ENCODE data around the gene VSTM5. TPM values are rescaled to one million over a fixed set of nuclear protein-coding genes. Genes with fewer than 3 reads are reported as not detected.
"Not testable (repeated sequence)": the region's sequence is repeated elsewhere in the genome, so short reads cannot be mapped to it uniquely, and the experiment has no call there.

Gene VSTM5
- total RNA-seq, 2 donors from 2014 or later, result not detected

DNA sequence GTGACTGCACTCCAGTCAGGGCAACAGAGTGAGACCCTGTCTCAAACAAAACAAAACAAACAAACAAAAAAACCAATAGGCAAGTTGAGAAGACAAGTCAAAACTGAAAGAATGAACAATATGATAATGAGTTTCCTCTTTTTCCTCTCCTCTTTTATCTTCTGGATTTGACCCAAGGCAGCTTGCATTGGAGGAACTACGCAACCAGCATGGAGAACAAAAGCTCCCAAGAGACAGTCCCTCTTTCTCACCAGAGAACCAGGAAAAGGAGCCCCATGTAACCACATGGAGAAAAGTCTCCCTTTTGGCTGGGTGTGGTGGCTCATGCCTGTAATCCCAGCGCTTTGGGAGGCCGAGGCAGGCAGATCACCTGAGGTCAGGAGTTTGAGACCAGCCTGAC is 75.9 kb downstream of the VSTM5 start:
- ATAC-seq; H3K9me3 Mint-ChIP-seq; DNase-seq (ENCODE audit: low spot score in 2 of 2); H3K27ac Mint-ChIP-seq: not testable (repeated sequence)
- H3K36me3 Mint-ChIP-seq, result peaks cover 9 to 19% of the 10 kb centered on the region in 2 donors

DNA sequence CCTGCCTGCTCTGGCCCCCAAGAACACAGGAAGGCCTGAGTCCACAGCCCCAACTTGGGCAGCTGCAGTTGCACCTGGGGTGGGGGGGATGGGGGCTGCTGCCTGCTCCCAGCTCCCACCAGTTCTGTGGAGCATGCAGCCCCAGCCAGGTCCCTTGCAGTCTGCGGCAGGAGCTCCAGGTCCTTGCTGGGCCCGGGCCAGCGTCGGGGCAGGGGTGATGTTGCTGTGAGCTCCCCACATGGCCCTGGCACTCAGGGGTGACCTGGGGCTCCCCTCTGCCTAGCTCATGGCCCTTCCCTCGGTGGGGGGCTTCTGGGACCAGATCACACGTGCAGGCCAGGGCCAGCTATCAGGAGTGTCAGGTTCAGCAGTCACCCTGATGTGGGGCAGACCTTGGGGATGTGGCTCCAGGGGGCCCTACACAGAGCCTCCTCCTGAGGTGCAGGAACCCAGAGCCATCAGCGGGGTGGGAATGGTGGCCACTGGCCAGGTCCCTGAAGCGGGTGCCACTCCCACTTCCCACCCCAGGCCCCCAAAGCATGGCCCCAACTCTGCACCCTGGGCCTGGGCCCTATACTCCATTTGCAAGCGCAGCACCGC is 76.7 kb downstream of the VSTM5 start:
- ATAC-seq, result no peak
- no peak overlapping the region for H3K27ac Mint-ChIP-seq
- H3K9me3 Mint-ChIP-seq, result peaks cover 0 to under 1% of the 10 kb centered on the region in 2 donors
- H3K36me3 Mint-ChIP-seq, result peaks cover 9 to 19% of the 10 kb centered on the region in 2 donors
- no peak for DNase-seq (ENCODE audit: low spot score in 2 of 2)

DNA sequence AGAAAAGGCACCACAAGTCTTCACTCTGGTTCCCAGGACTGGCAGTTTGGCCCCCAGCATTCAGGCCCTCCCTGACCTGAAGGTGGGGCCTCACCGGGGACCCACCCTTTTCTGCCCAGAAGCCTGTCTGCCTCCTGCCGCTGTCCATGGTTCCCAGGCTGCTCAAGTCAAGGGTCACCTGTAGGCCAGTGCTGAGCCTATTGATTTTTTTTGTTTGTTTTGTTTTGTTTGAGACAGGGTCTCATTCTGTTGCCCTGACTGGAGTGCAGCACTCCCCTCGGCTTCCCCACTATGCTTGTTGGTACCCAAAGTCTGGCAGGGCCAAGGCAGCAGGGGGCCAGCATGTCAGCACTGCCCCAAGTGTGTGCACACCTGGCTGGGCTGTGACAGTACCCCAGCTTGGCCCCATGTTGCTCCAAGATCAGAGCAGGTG is 77.4 kb downstream of the VSTM5 start:
- H3K27ac Mint-ChIP-seq, result no peak overlapping the region
- peaks cover 12 to 26% of the 10 kb centered on the region in 2 donors for H3K36me3 Mint-ChIP-seq
- ATAC-seq (no peak), DNase-seq (ENCODE audit: low spot score in 2 of 2) (no peak)
- H3K9me3 Mint-ChIP-seq, result peaks cover 0 to 6% of the 10 kb centered on the region in 2 donors

DNA sequence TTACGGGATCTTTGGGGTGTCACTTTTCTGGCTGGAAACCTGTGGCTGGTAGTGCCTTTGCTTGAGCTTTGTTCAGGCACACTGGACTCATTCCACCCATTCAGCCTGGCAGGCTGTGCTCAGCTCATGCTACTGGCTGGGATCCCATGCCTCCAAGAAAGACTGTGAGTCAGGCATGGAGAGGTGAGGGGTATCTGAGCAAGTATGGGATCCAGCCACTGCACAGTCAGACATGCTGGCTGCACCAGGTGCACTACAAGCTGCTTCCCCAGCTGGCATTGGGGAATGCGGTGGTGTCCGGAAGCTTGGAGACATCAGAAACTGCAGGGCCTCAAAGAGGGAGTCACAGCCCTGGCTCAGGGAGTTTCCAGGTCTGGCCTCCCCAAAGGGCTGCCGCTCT is 78.3 kb downstream of the VSTM5 start:
- Mint-ChIP-seq H3K9me3 (peaks cover 0 to 8% of the 10 kb centered on the region in 2 donors), H3K27ac (no peak overlapping the region), H3K36me3 (peaks cover 15 to 30% of the 10 kb centered on the region in 2 donors)
- ATAC-seq (no peak), DNase-seq (ENCODE audit: low spot score in 2 of 2) (no peak)

DNA sequence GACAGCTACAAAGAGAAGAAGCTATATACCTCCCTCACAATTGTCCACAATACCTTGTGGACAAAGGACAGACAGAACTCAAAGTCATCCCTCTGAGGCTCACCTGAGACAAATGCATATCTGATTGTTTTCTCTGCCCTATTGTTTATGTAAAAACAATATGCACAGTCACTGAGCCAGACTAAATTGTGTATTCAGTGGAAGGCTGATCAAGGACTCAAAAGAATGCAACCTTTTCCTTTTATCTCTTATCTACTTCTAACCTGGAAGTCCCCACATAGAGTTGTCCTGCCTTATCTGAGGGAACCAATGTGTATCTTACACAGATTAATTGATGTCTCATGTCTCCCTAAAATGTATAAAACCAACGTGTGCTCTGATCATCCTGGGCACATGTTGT is 80.3 kb downstream of the VSTM5 start:
- ATAC-seq (no peak), DNase-seq (ENCODE audit: low spot score in 2 of 2) (no peak)
- Mint-ChIP-seq H3K27ac (no peak overlapping the region), H3K36me3 (peaks cover 18 to 50% of the 10 kb centered on the region in 2 donors), H3K9me3 (peaks cover 0 to 12% of the 10 kb centered on the region in 2 donors)

Other genes with a start within 250 kb of the VSTM5 start
- 10 to 100 TPM; 37.7 to 37.9 TPM for gene CEP295, start 188.9 kb downstream of the VSTM5 start, total RNA-seq
- gene TAF1D, start 109.1 kb downstream of the VSTM5 start, total RNA-seq, result 100 to 1,000 TPM; 236 to 541 TPM
- gene C11orf54, start 108.9 kb downstream of the VSTM5 start, total RNA-seq, result 10 to 100 TPM; 29.5 to 55.0 TPM
- 10 to 100 TPM; 37.3 to 38.4 TPM for gene MED17, start 66.3 kb downstream of the VSTM5 start, total RNA-seq
- not detected for gene HEPHL1, start 170.7 kb upstream of the VSTM5 start, total RNA-seq